ENCODE measurements around the gene GMPR. TPM values are rescaled to one million over a fixed set of nuclear protein-coding genes. Genes with fewer than 3 reads are reported as not detected.
A peak's percentile ranks its signal among the peaks of the same experiment; 100 is the strongest.

Gene GMPR
- total and polyA plus RNA-seq, 8 donors, result 9.8 to 46.3 (median 26.9) TPM

GRCh38 chr6:16285467-16286150 lies 47.2 kb downstream of the GMPR start:
- H3K4me1 ChIP-seq, result peaks cover 0 to 4% (median 0%) of the 10 kb centered on the region in 4 donors
- intact Hi-C loops (cut with DNase I; ENCODE audit: low total_unique reads), result no loop called here
- H3K4me3 ChIP-seq, result no peak overlapping the region
- H3K27me3 ChIP-seq, result no peaks in the 10 kb centered on the region
- H3K27ac ChIP-seq, result no peak overlapping the region
- H3K9me3 ChIP-seq, result no peaks in the 10 kb centered on the region
- TF ChIP-seq EP300 (IDR thresholded peaks at IDR 0.05), result no peak
- 81 to 90% (median 84%) methylated on average over 8 to 11 of the region's 11 CpGs for WGBS, 5 donors
- peaks cover 0 to 9% (median 0%) of the 10 kb centered on the region in 4 donors for H3K36me3 ChIP-seq
- DNase-seq, result no peak

GRCh38 chr6:16286151-16286522 lies 47.8 kb downstream of the GMPR start:
- Histone ChIP-seq H3K36me3 (peaks cover 0 to 9% (median 0%) of the 10 kb centered on the region in 4 donors), H3K4me1 (peaks cover 0 to 4% (median 0%) of the 10 kb centered on the region in 4 donors), H3K27ac (no peak overlapping the region), H3K9me3 (no peaks in the 10 kb centered on the region), H3K4me3 (no peak overlapping the region), H3K27me3 (no peaks in the 10 kb centered on the region)
- 45 to 61% (median 55%) methylated on average over 15 of the region's 15 CpGs for WGBS, 5 donors
- DNase-seq, result peak in 1 of 2 donors; percentile 72
- intact Hi-C loops (cut with DNase I; ENCODE audit: low total_unique reads), result no loop called here
- TF ChIP-seq EP300 (IDR thresholded peaks at IDR 0.05), result no peak
- TF ChIP-seq CTCF (IDR thresholded peaks at IDR 0.05), result peak in 3 of 7 experiments; percentile 39 to 45 (median 39)
- TF ChIP-seq POLR2AphosphoS5 (IDR thresholded peaks at IDR 0.05), result no peak
- no peak for TF ChIP-seq POLR2A (IDR thresholded peaks at IDR 0.05)

- Histone ChIP-seq H3K27ac (no peak overlapping the region), H3K27me3 (no peaks in the 10 kb centered on the region), H3K9me3 (no peaks in the 10 kb centered on the region), H3K4me3 (no peak overlapping the region), H3K36me3 (peaks cover 0 to 25% (median 5%) of the 10 kb centered on the region in 4 donors), H3K4me1 (peaks cover 0 to 4% (median 0%) of the 10 kb centered on the region in 4 donors)
- TF ChIP-seq CTCF (IDR thresholded peaks at IDR 0.05) (no peak), POLR2A (IDR thresholded peaks at IDR 0.05) (no peak), EP300 (IDR thresholded peaks at IDR 0.05) (no peak)
- 96 to 98% (median 97%) methylated on average over 15 to 26 of the region's 26 CpGs for WGBS, 5 donors
- intact Hi-C loops (cut with DNase I; ENCODE audit: low total_unique reads), result no loop called here
- DNase-seq, result no peak
Measured at GRCh38 chr6:16288163-16288562, 49.8 kb downstream of the GMPR start.

- intact Hi-C loops (cut with DNase I; ENCODE audit: low total_unique reads), result no loop called here
- WGBS, 5 donors, result 77 to 92% (median 85%) methylated on average over 6 of the region's 6 CpGs
- no peaks in the 10 kb centered on the region for H3K27me3 ChIP-seq
- H3K36me3 ChIP-seq, result peaks cover 0 to 25% (median 9%) of the 10 kb centered on the region in 4 donors
- H3K9me3 ChIP-seq, result no peaks in the 10 kb centered on the region
- no peak overlapping the region for H3K27ac ChIP-seq
- H3K4me3 ChIP-seq, result no peak overlapping the region
- no peak for DNase-seq
- H3K4me1 ChIP-seq, result no peaks in the 10 kb centered on the region
- no peak for TF ChIP-seq EP300 (IDR thresholded peaks at IDR 0.05)
- TF ChIP-seq CTCF (IDR thresholded peaks at IDR 0.05), result no peak
- no peak for TF ChIP-seq POLR2AphosphoS5 (IDR thresholded peaks at IDR 0.05)
- TF ChIP-seq POLR2A (IDR thresholded peaks at IDR 0.05), result no peak
Measured at GRCh38 chr6:16291739-16292138, 53.4 kb downstream of the GMPR start.

- DNase-seq, result no peak
- no peaks in the 10 kb centered on the region for H3K27me3 ChIP-seq
- H3K4me1 ChIP-seq, result no peaks in the 10 kb centered on the region
- no peak overlapping the region for H3K4me3 ChIP-seq
- H3K36me3 ChIP-seq, result peaks cover 1 to 26% (median 10%) of the 10 kb centered on the region in 4 donors
- whole genome bisulfite sequencing, 5 donors, result 73 to 88% (median 82%) methylated on average over 5 of the region's 5 CpGs
- H3K27ac ChIP-seq, result no peak overlapping the region
- TF ChIP-seq POLR2A (IDR thresholded peaks at IDR 0.05) (no peak), CTCF (IDR thresholded peaks at IDR 0.05) (no peak), EP300 (IDR thresholded peaks at IDR 0.05) (no peak), POLR2AphosphoS5 (IDR thresholded peaks at IDR 0.05) (no peak)
- H3K9me3 ChIP-seq, result no peaks in the 10 kb centered on the region
- intact Hi-C loops (cut with DNase I; ENCODE audit: low total_unique reads), result no loop called here
Measured at GRCh38 chr6:16292432-16292831, 54.0 kb downstream of the GMPR start.
